OCI-LY1 (cell line): ENCODE results near the gene PPP1R12A.

Experiments
- EZH2 ChIP-seq: fragments of 200-600 bp; sonication (generic), shearing (Covaris generic); IDR thresholded peaks from 2 replicates; pipeline ENCODE4 v1.8.0; 2017; ENCODE audit warnings: borderline replicate concordance, mixed run types, mild to moderate bottlenecking, antibody characterized with exemption, low read length, moderate library complexity, mixed read lengths
- TF ChIP-seq, protein P1 (sequence below): fragments of 200-600 bp; sonication (generic), shearing (Covaris generic); IDR thresholded peaks from 2 replicates; pipeline ENCODE4 v1.5.1; 2017; ENCODE audit warnings: mild to moderate bottlenecking, antibody characterized with exemption, low read length, moderate library complexity, mixed read lengths

DNA sequence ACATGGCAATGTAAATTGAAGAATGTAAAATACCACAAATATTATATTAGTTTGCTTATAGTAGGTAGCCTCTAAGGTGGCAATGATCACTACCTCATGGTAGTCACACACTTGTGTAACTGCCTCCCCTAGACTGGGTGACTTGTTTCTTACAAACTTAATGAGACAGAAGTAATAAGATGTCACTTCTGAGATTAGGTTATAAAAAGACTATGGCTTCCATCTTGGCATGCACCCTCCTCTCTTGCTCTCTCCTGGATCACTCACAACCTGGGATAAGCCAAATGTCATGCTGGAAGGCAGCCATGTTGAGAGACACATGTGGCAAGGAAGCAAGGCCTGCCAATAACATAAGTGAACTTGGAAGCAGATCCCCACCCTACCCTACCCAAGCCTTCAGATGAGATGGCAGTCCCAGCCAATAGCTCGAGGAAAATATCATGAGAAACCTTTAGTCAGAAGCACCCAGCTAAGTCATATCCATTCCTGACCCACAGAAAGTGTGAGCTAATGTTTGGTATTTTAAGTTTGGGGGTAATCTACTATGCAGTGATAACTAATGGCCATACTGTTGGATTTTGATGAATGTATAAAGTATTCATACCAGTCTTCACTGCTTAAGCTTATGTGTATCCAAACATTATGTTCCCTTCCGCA is 43.3 kb downstream of the PPP1R12A start:
- TF ChIP-seq, protein P1, sequence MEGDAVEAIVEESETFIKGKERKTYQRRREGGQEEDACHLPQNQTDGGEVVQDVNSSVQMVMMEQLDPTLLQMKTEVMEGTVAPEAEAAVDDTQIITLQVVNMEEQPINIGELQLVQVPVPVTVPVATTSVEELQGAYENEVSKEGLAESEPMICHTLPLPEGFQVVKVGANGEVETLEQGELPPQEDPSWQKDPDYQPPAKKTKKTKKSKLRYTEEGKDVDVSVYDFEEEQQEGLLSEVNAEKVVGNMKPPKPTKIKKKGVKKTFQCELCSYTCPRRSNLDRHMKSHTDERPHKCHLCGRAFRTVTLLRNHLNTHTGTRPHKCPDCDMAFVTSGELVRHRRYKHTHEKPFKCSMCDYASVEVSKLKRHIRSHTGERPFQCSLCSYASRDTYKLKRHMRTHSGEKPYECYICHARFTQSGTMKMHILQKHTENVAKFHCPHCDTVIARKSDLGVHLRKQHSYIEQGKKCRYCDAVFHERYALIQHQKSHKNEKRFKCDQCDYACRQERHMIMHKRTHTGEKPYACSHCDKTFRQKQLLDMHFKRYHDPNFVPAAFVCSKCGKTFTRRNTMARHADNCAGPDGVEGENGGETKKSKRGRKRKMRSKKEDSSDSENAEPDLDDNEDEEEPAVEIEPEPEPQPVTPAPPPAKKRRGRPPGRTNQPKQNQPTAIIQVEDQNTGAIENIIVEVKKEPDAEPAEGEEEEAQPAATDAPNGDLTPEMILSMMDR: no peak
- no peak for TF ChIP-seq EZH2
